HG03066 (cell line): ENCODE results near the gene WNT1.
A peak's percentile ranks its signal among the peaks of the same experiment; 100 is the strongest.

Source experiments
- ATAC-seq: cut with Tn5 transposase; IDR thresholded peaks from one replicate; pipeline ENCODE4 v1.9.1; 2021; ENCODE audit warnings: low read depth; ENCODE audit not compliant: unreplicated experiment

The WNT1 gene

DNA sequence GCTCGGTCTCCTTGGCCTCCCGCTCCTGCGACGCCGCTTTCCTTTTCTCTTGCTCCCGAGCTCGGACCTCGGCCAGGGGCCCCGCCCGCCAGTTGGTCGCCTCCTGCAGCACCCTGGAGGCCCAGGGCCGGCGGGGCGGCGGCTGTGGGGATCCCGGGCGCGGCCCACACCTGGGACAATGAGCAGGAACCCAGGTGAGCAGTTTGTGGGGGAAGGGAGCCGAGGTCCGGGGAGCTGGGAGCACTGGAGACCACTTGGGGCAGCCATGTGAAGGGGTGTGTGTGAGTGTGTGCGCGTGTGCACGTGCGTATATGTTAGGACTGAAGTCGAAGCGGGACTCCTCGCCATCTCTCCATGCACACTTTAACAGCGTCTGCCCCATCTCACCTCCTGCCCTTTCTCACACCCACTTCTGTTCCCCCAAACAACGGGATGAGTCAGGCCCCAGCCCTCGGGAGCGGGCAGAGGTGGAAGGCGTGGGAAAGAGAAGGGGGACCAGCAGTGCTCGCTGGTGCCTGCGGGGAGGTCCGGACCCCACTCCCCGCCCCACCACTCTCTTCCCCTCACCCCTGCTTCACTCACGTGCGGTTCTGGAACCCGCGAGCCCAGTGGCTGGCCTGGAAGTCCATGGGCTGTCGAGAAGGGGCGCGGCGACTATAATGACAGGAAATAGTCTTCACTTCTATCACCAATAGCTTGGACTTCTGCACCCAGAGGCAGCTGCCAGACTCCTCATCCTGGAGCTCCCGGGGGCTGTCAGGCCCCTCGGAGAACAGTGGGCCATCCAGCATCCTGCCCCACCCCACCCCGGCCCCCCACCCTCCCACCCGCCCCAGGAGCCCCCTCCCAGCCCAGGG, 20.6 kb downstream of the WNT1 start:
- ATAC-seq = no peak

DNA sequence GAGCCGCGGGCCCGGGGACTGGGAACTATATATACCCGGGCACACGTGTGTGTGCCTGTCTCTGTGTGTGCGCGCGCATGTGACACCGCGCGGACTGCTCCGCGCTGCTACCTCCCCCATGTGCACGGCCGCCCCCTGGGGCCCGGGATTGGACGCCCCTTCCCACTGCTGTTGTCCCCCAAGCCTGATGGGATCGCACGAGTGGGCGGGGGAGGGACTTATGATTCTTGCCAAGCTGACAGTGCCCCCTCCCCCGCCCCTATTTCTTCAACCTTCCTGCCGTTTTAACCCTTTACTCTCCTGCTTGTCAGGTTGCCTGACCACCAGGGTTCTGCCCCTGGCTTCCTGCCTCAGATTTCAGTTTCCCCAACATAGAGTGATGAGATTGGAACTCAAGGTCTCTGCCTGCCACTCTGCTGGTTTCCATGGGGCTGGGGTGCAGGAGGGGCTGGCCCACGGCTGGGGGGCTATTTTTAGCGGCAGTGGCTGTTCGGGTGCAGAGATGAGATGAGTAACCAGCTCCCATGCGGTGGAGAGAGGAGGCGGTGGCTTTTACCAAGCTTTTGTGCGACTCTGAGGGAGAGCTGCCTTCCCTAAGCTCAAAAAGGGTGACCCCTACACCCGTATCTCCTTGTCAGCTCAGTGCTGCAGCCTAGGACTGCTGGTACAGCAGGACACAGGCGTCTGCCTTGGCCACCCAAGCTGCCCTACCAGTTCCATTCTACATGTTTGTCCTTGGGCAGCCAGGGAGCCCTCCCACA, 21.4 kb downstream of the WNT1 start, which contains the start of gene DDN:
TSS of gene DDN (minus strand) at position 5 of the 761 bp plus-strand sequence. CDS start 88 bp downstream, outside the sequence.
- no peak for ATAC-seq

DNA sequence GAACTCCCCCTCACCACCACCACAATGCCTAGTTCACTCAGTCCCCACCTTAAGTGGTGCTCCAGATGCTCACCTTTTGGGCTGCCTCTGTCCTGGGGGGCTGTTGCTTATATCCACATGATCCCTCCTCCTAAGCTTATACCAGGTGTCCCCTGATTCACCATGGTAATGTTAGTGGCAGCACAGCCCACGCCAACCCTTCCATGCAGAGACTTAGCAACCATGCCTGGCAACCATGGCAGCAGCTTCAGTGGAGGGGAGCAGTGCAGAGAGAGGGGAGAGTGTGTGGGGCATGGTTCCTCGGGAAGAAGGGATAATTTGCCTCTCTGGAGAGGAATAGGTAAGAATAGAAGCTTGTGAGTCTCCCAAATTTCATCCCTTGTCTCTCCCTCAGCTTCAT, 22.2 kb downstream of the WNT1 start:
- no peak for ATAC-seq

DNA sequence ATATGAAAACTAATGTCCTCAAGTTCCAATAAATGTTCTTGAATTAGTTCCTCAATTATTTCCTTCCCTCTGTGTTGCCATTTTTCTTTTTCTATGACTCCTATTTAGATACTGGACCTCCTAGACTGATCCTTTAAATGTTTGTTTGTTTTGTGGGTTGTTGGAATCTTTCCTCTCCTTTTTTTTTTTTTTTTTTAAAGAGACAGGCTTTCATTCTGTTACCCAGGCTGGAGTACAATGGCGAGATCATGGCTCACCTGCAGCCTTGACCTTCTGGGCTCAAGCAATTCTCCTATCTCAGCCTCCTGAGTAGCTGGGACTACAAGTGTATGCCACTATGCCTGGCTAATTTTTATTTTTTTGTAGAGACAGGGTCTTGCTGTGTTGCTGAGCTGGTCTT, 30.8 kb downstream of the WNT1 start:
- no peak for ATAC-seq

DNA sequence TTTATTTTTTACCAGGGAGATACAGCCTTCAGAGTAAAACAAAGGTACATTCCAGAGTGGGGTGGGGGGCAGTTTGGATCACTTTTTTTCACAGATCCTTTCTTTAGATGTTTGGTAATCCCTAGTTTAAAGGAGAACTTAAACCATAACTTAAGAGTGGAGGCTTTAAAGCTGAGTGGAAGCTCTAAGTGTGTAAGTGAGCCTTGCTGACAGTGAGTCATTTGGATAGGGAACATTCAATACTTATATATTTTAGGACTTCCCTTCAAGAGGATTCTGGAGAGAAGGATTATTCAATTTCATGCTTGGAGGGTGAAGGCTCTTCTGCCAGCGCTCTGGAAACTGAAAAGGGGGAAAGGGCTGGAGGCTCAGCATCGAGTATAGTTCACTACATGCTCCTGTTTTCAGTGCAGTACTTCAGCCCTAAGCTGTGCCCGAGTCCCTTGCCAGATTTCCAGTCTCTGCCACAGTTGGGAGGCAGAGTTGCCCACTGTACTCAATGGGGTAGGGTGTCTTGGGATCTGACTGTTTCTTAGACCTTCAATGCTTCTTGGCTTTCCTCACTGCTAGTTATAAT, 32.1 kb downstream of the WNT1 start:
- ATAC-seq = no peak

DNA sequence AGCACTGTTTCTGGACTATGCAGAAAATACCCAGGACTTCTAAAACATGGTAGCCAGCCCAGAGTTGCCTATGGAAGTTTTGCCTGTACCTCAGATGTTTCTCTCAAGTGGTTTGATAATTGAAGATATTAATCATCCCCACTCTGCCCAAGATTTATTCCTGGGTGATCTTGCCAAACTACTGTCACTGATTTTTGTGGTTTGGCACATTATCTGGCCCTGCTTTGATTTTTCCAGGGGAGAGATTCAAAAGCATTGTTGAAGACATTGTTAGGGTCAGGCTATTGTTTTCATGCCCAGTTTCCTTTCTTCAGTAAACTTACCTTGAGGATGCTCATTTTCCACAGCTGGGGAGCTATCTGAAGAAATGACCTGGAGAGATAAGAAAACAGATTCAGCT, 34.6 kb downstream of the WNT1 start:
- no peak for ATAC-seq

DNA sequence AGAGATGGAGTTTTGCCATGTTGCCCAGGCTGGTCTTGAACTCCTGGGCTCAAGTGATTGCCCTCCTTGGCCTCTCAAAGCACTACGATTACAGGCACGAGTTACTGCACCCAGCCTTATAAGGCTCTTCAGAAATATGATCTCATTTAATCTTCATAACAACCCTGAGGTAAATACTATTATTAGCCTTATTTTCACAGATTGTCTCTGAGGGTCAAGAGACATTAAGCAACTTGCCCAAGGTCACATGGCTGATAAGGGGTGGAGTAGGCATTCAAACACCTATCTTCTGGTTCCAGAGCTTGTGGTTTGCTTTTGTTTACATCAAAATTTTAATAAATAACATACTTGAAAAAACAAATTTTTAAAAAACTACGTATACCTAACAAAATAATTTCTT, 35.3 kb downstream of the WNT1 start:
- ATAC-seq = no peak

DNA sequence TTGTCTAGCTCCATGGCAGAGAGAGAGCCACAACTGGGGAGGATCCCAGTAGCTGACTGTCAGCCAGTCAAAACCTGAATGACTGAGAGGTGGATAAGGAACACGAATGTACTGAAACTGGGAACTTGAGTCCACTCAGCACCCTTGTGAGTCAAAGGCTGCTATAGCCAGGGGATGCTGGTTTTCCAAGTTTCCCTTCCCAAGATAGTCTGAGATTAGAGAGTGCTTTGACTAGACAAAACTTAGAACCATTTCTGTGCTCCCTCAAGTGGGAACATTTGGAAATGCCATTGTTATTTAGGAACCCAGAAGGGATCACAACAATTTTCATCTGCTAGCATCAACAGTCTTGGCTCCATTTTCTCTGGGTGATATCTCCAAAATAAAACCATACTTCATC, 36.4 kb downstream of the WNT1 start:
- no peak for ATAC-seq

DNA sequence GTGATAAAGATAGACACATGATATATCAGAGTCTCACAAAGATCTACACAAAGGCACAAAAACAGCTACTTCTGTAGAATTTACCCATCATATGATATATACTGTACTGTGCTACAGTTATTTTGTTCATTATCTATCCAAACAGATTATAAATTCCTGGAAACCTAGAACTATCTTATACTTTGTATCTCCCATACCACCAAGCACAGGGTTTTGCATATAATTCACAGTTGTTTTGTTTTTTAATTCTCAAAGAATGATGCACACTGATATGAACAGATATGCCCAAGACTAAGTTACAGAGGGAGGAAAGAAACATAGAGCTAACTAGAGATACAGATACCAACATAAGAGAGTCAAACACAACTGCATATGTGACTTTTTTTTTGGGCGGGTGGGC, 37.1 kb downstream of the WNT1 start:
- no peak for ATAC-seq

DNA sequence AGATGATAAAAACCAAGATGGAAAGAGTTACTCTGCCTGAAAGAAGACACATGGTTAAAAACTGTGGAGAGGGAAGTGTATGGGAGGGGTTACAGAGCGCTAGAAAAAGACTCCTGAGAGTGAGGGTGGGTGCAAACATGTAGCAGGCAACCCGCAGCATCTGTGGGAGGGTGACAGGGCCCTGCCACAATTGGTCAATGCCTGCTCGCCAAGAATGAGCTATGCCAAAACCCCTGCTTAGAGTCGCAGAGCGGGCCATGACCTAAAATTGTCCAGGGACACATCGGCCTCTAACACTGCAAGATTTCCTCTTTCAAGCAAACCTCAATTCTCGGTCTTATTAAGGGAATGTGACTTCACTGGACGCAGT, 39.8 kb downstream of the WNT1 start:
- peak; percentile 12 for ATAC-seq

DNA sequence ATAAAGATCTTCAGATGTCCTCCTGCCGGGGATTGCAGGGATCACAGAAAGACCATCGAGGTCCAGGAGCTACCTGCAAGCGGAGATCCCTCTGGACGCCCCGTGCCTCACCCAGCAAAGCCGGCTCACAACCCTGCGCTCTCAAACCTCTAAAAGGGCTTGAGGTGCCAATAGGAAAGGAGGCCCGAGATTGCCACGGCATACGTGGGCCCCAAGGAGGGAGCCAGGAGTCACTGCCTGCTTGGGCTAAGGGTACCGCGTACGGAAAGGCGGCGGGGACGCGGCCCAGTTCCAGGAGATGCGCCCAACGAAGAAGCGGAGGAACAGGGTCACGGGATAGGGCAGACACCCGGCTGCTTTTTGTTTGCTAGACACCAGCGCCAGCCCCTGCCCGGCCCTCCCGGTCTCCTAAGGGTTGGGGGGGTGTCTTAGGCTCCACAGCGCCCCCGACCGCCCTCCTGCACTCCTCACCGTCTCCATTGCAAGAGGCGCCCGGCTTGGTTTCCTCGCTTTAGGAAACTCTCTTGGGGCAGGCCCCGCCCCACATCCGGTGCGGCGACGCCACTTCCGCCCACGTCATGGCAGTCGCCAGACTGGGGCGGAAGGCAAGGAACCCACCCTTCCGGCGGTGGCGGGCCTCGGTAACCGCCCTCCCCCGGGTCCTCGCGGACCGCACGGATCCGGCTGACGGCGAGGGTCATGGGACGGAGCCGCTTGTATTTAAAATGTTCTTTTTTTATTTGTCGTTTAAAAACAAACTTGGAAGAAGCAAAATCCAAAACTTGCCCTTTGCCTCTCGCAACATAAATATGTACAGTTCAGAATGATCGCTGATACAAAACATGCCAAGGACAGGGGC, 40.4 kb downstream of the WNT1 start, which contains the start of gene PRKAG1:
TSS of gene PRKAG1 (minus strand) at position 516 of the 859 bp plus-strand sequence. CDS start at position 480, 36 bp downstream.
- ATAC-seq = peak; percentile 90

DNA sequence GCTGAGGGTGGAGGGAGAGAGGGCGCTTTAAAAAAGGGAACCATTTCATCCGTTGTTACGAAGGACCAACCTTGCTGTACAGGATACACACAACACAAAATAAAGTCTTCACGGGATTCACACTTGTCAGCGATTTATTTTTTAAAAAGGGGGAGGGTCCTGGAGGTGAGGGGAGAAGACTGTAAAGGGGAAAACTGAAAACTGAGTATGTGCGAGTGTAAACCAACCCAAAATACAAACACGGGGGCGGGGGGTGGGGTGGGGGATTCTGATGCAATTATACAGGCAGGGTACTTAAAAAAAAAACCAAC, 41.0 kb downstream of the WNT1 start:
- ATAC-seq = peak; percentile 6

DNA sequence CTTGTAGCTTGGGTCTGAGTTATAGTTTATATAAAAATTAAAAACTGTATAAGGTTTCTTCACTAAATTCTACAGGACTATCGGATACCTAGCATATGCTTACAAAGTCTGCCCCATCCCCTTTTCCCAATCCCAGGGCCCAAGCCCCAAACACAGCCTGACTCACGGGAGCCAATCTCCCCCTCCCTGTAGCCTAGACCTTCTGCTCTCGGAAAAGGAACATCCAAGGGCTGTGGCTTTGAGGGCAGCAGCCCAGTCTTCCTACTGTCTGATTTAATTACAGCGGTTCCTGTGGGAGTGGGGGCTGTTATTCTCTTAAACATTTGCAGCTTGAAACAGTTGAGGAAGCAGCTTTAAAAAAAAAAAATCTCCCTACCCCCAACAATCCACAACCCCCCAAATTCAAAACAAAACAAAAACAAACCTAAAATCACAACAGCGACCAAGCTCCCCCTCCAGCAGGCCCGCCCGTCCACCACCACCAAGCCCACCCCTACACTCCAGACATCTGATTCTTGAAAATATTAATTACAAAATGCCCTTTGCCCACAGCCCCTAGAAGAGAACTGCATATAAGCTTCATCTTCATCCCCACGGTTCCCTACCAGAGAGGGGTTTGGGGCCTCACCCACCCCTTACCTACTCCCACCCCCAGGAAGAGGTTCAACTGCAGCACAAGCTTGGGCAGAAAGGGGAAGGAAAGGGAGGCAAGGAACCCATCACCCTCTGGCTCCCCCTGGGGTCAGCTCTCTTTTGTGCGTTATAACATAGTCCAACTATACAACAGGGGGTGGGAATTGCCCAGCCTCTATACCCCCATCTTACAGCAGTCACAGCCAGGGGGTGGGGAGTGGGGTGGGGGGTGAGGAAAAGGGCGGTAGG, 41.6 kb downstream of the WNT1 start:
- no peak for ATAC-seq

DNA sequence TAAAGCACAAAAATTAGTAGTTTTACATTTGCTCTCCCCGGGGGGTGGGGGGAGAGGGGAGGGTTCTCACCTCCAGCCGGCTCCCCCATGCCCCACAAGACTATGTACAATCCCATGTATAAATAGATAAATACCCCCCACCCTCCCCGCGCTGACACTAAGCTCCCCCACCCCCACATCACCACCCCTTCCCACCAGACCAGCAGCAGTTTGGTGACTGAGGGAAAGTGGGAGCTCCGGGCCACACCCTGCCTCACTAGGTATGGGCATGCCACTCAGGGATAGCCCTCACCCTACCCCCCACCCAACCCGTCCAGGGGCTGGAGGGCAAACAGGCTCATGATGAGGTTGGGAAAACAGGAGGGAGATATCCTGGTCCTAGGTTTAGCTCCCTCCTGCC, 42.3 kb downstream of the WNT1 start:
- no peak for ATAC-seq

DNA sequence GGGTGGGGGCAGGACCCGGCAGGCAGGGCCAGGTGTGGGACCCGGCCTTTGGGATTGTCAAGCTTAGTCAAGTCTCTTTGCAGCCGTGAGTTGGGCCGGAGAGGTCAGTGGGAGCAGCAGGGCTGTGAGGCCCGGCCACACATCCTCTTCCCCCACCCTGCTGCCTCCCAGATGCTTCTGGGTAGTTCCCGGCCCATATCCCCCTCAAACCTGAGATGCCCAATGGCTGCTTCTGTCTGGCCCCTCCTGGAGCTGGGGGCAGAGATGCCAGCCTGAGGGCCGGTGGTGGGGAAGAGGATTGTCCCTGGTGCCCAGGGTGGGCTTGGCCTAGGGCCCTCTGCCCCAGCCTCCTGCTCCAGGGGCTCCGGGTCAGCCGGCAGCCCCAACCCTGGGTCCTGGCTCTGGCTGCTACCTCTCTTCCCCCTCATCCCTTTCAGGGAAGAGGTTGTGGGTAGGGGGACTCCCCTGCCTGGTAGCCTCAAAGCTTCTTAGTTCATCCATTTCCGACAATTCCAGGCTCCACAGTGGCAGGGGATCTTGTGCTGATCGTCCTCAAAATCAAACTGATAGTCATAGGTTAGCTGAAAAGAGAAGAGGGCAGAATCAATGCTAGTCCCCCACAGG, 43.3 kb downstream of the WNT1 start:
- no peak for ATAC-seq

DNA sequence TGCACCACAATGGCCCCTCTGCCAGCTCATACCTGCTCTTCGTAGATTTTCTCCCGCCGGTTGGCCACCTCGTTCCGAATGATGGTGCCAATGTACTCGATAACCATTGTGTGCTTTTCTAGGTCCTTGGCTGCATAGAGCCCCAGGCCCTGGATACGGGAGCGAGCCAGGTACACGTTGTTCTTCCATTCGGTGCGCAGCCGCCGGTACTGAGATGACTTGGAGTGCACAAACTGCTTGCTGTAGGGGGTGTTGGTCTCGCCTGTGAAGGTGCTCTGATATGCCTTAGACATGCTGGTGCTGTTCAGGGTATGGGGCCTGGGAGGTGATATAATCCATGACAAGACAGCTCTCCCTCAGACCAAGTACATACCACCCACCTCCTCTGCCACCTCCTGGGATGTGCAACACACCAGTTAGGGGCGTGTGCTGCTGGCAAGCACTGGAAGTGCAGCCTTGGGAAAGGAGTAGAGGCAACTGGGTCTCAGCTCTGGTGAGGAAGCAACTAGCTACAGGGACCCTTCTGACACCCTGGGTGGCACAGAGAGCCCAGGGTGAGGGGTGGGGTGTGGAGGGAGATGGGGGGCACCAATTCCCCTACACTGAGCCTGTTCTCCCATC, 44.5 kb downstream of the WNT1 start:
- ATAC-seq = no peak

DNA sequence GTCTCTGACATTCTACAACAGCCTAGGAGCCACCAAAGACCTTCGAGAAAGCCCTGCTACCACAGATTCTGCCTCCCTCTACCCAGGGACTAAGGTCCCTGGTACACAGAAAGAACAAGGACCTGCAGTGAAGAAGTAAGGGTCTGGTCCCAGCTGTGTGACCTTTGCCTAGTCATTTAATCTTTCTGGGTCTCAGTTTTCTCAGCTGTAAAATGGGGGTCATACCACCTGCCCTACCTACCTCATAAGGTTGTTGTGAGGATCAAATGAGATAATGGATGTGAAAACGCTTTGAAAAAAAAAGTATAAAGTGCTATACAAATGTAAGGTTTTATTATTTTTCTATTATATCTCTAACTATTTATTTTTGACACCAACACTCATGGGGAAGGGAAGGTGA, 45.7 kb downstream of the WNT1 start:
- no peak for ATAC-seq

DNA sequence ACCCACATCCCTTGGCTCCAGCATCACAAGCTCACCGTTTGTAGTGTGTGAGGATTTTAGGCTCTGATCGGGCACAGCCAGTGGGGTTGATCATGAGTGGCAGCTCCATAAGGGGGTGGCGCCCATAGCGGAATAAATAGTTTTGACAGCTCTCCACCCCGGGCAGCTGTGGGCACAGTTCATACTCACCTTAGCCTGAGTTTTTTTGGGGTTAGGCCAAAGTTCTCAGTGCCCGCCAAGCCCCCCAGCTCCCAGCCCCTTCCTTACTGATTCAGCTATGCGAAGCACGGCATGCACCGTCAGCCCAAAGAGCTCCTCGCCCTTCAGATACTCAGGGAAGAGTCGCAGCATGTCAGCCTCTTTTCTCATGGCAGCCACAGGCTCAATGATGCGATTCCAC, 46.4 kb downstream of the WNT1 start:
- no peak for ATAC-seq

DNA sequence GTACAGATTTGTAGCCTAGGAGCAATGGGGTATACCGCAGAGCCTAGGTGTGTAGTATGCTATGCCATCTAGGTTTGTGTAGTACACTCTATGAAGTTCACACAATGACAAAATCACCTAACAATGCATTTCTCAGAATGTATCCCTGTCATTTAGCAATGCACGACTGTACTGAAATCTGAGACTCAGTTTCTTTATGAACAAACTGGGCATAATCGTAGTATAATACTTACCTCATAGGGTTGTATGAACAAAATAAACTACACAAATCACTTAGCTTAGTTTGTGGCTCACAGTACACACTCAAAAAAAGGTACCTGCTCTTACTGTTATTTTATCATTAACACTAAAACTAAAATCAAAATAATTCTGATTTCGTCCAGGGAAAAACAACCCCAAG, 47.3 kb downstream of the WNT1 start:
- ATAC-seq = no peak
